Activated CD8-positive, alpha-beta memory T cell treated with anti-CD3 and anti-CD28 coated beads, Interleukin-2, amount 50 U/mL, for 48 hours (primary cell): ENCODE measurements around the gene SERPINB11.
"Not testable (repeated sequence)": the region's sequence is repeated elsewhere in the genome, so short reads cannot be mapped to it uniquely, and the experiment has no call there.

ENCODE experiments used
- DNase-seq: peaks from one replicate; pipeline ENCODE4 v3.0.0-alpha.2; 2020

Gene SERPINB11

GRCh38 chr18:63702660-63703059 lies at the start of gene SERPINB11:
SERPINB11 (plus strand) TSS chr18:63702960; CDS start chr18:63710194, 7,234 bp downstream.
- DNase-seq = no peak

DNA sequence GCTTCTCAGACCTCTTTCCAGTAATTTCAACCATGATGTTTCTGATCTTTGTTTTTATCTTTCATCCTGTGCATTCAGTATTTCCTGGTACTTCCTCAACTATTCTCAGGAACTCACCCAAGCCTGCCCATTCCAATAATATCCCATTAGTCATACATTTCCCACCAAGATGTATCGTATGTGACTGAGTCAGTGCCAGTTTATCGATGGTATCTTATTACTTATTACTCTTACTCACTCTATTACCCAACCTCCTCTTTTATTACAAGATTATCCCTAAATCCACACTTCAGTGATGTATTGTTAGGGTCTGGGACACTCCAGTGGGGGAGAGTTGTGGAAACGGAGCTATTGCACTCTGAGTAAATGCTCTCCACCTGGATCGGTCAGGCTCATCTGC lies 43.8 kb upstream of the SERPINB11 start:
- DNase-seq = not testable (repeated sequence)

DNA sequence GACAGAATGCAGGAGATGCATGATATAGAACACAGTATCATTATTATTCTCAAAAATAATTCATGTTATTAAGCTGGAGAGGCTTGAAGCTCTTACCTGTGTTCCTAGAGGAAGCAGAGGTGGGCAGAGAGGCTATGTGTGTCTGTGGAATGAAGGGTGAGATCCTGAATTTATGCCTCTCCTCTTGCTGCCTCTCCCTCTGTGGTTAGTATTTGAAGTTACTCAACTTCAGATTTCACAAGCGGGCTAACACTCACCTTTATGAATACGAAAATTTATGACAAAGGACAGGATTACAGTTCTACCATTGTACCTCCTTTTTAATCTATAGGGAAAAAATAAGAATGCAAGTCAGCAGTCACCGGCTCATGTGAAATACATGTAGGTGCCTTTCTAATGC lies 41.0 kb upstream of the SERPINB11 start, which contains the start of gene SERPINB3:
Gene SERPINB3 (minus strand): TSS at position 144 of the 400 bp plus-strand sequence. CDS start 677 bp downstream, outside the sequence.
- not testable (repeated sequence) for DNase-seq

GRCh38 chr18:63664571-63664970 lies 38.2 kb upstream of the SERPINB11 start:
- DNase-seq = no peak

- DNase-seq = no peak
These were observed 26.0 kb upstream of the SERPINB11 start for GRCh38 chr18:63676526-63677323.

DNA sequence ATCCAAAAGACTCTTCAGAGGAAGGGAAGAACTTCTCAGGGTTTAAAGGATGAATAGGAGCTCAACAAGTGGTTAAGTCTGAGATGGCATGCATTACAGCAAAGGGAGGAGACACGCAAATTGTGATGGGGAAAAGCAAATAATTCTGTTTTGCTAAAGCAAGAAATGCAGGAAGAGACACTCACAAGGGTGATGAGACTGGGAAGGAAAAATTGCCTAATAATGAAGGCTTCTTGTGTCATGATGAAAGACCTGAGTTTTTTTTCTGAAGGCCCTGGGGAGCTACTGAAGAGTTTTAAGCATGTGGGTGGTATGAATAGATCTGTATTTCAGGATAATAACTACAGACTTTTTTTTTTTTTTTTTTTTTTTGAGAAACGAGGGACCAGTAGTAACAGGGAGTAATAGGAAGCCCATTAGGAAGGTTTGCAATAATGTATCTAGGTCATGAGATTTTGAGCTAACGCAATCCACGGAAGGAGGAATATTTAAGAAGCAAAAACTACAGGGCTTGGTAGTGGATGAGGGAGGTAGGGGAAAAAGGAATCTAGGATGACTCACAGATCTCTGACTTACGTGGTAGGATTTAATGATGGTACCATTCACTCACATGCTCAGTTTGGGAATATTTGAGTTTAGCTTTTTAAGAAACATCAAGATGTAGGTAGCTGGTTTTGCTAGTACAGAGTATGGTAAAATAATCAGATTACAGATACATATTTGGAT lies 25.1 kb upstream of the SERPINB11 start:
- no peak for DNase-seq

DNA sequence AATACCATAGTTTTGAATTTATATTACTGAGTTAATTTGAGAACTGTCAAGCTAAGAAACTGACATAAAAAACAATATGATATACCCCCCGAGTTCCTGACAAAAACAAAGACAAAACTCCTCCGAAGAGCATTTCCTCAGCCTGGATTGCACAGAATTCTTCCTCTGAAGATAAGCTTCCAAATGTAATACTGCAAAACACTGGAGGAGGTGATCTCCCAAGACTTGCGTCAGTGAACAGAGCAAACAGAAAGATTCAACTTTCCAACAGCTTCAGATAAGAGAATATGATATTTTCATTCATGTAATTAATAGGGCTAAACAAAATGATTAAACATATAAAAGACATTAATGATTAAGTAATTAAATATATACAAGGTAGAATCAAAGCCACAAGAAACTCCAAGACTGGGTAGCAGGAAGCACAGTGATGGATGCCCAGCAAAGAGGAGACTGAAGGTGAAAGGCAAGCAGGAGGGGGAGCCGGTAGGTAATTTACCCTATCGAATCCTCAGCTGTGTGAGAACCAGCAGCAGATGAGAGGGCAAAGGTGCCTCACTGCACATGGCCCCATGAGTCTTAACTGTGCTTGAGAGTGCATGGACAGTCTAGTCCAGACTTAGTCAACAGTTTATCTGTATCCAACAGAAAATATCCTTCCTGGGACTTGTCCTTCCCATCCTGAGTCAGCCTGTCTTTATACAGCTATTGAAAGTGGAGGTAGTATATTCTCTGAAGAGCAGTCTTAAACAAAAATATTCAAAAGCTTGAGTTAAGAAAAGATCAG lies 22.7 kb upstream of the SERPINB11 start:
- DNase-seq = no peak

DNA sequence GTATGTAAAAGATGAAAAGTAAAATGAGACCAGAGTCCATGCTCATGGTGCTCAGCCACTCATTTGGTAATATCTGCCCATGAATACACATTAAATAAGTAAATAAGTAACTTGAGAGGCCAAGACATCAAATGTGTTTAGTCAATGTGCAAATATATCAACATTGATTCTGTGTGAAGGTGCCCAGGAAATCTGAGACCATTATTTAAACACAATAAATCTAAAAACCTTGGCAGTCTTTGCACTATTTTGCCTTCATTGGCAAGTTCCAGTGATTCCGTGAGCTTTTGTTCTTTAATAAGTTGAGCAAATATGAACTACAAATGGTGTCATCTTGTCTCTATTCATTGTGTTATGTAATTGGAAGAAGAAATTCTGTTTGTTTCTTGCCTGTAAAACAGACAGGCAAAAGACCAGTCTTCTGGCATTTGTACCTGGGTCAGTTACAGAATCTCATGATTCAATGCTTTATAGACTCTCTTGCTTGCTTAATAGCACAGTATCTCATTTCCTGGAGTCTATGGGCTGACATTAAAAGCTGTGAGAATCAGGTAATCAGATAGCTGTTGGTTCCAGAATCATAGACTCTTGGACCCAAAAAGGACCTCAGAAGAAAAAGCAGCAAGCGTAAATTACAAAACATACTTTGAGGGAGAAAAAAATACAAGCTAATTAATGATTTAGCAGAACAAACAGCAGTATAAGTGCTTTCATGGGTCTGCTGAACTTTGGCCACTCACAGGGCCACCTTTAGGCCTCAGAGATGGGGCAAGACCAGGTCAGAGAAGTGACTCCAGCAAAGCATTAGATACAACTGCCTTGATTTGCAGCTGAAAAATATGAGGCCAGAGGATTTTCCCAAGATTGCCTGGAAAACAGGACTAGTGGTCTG lies 21.1 kb upstream of the SERPINB11 start:
- no peak for DNase-seq

DNA sequence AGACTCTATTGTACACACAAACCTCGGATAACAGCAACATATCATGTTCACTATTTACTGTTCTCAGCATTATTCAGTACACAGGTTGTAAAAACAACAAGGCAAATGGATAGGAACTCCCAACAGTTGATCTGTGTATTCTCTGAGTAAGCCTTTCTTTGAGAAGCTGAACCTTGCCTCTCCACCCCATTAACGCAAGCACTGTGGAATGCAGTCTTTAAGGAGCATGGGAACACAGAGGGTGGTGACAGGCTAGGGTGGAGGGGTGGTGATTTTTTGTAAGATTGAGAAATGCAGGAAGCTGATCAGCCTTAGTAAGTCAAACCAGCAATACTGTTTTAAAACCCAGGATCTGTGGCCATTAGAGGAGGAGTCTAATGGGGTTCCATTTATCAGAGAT lies 19.6 kb upstream of the SERPINB11 start:
- no peak for DNase-seq

DNA sequence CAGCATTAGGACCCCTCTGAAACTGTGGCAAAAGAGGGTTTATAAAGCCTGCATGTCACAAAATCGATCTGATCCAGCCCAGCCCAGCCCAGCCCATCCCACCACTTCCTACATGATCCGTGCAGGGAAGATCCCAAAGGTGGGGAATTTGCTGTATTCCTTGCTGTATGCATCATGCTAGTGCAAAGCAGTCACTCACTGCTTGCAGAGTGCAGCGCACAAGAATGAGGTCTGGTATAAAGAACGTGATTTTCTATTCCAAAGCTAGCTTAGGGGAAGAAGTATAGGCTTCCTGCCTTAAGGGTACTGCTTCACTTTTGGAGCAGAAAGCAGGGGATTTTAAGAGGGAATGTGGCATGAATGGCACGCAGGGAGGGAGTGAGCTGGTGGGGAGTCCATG lies 18.9 kb upstream of the SERPINB11 start:
- DNase-seq = no peak

DNA sequence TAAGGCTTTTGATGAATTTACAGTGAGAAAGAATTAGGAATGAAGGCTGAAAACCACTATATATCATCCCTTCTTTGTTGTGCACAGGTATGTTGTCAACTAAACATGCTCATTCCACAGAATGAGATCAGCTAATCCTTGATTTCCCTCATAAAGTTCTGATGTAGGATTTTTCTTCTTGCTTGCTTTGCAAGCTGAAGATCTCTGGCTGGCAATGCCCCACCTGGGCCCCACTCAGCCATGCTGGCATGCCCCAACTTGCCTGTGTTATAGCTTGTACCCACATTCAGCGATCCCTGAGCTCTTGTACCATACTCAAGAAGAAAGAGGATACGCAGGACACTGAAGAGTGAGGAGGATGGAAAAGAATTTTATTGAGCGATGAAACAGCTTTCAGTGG lies 18.0 kb upstream of the SERPINB11 start:
- DNase-seq = no peak

GRCh38 chr18:63686871-63687270 lies 15.9 kb upstream of the SERPINB11 start:
- DNase-seq = no peak

GRCh38 chr18:63689064-63689463 lies 13.7 kb upstream of the SERPINB11 start:
- no peak for DNase-seq

GRCh38 chr18:63697097-63697660 lies 5.6 kb upstream of the SERPINB11 start:
- no peak for DNase-seq

DNA sequence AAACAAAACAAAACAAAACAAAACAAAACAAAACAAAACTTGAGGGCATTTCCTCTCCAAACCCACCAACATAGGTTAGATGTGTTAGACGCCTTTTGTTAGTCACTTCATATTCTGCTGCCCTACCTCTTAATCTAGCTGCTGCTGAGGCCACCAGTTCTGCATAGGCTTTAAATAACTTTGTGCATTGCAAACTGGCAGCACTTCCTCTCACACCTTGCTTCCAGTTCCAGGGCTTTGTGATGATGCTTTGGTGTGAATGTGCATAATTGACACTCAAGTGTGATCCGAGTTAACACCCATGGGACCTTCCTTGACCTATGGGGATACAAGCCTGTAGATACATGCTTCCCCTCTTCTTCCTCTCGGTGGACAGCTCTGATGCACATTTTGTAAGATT lies 2.3 kb upstream of the SERPINB11 start:
- DNase-seq = no peak

GRCh38 chr18:63701952-63702351 lies 808 bp upstream of the SERPINB11 start:
- DNase-seq = no peak

- no peak for DNase-seq
These were observed 2.6 kb downstream of the SERPINB11 start for GRCh38 chr18:63705401-63705800.

- DNase-seq = no peak
These were observed 5.1 kb downstream of the SERPINB11 start for GRCh38 chr18:63707816-63708215.

DNA sequence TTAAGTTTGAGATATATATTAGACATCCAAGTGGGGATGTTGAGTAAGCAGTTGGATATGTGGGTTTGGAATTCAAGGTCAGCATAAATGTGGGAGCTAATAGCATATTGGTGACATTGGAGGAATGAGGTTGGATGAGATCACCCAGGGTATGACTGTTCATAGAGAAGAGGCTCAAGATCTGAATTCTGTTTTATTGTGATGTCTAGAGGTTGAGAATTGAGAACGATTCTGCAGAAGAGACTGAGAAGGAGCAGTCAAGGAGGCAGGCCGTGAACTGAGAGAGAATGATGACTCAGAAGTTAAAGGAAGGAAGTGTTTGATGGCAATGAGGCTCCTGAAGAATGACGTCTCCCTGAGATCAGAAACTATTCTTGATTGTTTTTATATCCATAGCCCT lies 5.9 kb downstream of the SERPINB11 start:
- no peak for DNase-seq

DNA sequence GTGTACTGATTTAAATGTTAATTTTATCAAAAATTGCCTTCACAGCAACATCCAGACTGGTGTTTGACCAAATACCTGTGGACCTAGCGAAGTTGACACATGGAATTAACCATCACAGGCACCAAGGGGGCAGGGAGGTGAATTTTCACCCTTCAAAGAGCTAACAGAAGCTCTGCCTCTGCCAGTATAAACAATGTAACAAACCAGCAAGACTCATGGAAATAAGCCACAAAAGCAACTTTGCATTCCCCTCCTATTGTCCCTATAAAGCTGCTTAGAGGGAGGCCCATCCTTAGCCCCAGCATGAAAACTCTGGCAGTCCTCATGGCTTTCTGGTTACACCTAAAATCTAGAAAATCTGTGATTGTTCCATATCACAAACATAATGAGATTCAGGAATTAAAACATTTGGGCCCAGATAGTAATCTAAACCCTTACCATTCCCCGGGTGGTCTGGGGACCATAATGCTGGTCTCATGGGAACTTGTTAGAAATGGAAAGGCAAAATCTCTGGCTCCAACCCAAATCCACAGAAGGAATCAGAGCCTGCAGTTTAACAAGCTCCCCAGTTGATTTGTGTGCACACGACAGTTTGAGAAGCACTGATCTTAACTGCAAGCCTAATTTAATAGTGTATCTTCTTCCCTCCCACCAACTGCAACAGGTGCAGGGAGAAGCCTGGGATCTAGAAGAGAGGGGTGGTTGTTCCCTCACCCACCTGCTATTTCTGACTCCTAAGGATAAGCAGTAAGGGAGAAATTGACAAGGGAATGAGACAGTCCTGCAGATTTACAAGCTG lies 23.1 kb downstream of the SERPINB11 start:
- DNase-seq = no peak

GRCh38 chr18:63730773-63731172 lies 28.0 kb downstream of the SERPINB11 start:
- DNase-seq = no peak
